ENCODE measurements around the gene SLIT3.

Gene SLIT3

DNA sequence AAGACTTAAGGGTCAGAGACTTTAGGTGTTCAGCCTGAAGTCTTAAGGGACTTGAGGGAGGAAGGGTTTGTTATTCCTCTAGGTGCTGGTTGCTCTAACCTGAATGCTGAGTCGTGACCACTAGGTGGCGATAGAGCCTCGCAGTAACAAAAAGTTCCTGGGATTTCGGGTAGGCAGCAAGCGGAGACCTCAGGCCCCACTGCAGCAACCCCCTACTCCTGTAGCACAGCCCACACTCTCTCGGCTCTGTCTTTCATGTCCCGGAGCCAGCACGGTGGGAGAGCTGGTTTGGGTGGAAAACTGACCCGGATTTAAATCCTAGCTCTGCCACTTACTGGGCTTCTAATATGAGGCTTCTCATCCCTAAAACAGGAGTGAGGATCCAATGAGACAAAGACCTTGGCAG is 621.4 kb downstream of the SLIT3 start:
- peak; percentile 66 for DNase-seq (ENCODE audit: low read depth)
- TF ChIP-seq, protein P1, sequence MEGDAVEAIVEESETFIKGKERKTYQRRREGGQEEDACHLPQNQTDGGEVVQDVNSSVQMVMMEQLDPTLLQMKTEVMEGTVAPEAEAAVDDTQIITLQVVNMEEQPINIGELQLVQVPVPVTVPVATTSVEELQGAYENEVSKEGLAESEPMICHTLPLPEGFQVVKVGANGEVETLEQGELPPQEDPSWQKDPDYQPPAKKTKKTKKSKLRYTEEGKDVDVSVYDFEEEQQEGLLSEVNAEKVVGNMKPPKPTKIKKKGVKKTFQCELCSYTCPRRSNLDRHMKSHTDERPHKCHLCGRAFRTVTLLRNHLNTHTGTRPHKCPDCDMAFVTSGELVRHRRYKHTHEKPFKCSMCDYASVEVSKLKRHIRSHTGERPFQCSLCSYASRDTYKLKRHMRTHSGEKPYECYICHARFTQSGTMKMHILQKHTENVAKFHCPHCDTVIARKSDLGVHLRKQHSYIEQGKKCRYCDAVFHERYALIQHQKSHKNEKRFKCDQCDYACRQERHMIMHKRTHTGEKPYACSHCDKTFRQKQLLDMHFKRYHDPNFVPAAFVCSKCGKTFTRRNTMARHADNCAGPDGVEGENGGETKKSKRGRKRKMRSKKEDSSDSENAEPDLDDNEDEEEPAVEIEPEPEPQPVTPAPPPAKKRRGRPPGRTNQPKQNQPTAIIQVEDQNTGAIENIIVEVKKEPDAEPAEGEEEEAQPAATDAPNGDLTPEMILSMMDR (conservative IDR thresholded peaks at IDR 0.05; ENCODE audit: low read length): peak; percentile 95
- no peak overlapping the region for H3K4me3 ChIP-seq (ENCODE audit: low read length)

DNA sequence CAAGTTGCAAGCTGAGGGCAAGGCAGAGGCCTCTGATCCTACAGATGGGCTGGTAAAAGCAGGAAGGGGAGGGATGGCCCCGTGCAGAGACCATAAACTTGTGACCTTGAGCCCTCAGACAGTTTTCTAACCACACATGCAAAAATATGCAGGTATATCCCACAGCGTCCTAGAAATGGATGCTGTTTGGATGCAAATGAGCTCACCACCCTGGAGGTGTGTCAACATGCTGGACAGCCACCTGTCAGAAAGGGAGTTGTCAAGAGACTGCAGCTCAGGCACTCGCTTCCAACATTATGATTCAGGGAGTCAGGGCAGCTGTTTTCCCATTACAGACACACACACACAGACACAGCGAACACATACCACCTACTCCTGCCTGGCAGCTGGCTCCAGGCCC is 624.4 kb downstream of the SLIT3 start:
- no peak for DNase-seq (ENCODE audit: low read depth)
- no peak overlapping the region for H3K4me3 ChIP-seq (ENCODE audit: low read length)
- TF ChIP-seq, protein P1 (conservative IDR thresholded peaks at IDR 0.05; ENCODE audit: low read length): no peak

DNA sequence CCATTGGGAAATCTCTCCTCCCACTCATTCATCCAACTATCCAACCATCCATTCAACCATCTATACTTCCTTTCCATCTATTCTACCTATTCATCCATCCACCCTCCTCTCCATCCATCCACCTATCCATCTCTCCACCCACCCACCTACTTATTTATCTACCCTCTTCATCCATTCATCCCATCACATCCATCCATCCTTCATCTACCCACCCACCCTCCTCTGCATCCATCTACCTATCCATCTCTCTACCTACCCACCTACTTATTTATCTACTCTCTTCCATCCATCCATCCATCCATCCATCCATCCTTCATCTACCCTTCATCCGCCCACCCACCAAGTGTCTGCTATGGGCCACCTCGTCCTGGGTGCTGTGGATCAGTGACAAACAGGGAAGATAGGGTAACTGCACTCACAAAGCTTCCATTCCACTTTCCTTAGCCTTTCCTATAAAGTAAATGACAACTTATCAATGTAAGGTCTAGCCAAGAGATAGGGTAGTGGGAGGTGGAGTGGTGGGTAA is 625.0 kb downstream of the SLIT3 start:
- H3K4me3 ChIP-seq (ENCODE audit: low read length): no peak overlapping the region
- DNase-seq (ENCODE audit: low read depth): no peak
- TF ChIP-seq, protein P1 (conservative IDR thresholded peaks at IDR 0.05; ENCODE audit: low read length): no peak

DNA sequence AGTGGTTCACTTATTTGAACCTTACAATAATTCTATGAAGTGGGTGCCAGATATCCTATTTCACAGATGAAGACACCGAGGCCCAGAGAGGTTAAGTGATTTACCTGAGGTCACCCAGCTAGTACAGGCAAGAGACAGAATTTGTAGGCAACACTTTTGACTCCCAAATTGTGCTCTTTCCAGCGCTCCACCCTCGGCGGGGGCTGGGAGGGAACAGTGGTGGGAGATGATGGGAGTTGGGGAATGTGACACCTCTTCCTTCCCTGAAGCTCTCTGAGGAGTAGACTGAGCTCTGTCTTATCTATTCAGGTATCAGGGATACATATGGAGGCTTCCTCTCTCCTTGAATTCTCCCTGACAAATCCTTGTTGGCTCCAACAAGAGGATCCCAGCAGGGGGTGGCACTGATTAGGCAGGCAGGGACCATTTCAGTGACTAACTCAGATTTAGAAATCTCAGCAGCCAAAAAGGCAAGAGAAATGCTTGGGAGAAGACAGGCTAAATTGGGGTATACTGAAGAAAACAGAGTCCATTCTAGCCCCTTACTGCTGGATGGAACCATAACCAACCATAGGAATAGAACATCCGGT is 626.0 kb downstream of the SLIT3 start:
- DNase-seq (ENCODE audit: low read depth): no peak
- TF ChIP-seq, protein P1 (conservative IDR thresholded peaks at IDR 0.05; ENCODE audit: low read length): no peak

DNA sequence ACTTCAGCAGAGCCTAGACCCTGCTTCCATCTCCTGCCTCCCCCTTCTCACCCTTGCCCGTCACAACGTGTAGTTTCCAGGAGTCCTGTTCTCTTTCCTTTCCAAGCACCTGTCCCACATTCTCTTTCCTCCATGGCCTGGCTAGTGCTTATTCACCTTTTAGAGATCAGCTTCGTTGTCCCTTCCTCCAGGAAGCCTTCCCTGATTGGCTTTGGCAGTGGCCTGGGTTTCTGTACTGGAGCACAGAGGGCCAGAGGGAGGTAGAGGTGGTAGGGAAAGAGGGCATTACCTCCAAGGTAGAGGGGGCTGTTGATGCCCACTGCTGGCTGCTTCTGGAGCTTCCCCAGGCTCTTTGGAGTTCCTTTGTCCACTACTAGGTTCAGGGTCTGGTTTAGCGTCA is 628.1 kb downstream of the SLIT3 start:
- H3K4me3 ChIP-seq (ENCODE audit: low read length): no peak overlapping the region
- TF ChIP-seq, protein P1 (conservative IDR thresholded peaks at IDR 0.05; ENCODE audit: low read length): no peak
- DNase-seq (ENCODE audit: low read depth): no peak

More for the DNA sequence above, 626.0 kb downstream of the SLIT3 start:
- H3K4me3 ChIP-seq (ENCODE audit: low read length): no peak overlapping the region

DNA sequence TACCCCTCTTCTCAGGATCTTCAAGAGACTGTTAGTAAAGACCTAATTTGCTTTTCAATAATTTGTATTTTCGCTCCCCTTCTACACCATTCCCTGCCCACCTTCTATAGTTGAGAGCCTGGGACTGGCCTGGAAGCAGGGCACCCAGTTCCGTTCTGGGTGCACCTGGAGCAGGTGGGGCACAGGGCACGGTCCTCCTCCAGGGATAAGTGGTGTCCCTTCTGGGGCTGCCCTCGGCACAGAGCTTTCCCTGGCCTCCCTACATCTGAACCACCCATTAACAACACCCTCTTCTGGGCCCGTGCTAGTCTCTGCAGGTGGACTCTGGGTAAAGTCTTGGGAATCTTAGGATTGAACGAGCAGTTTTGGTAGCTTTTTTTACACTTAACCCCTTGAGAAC is 628.9 kb downstream of the SLIT3 start:
- H3K4me3 ChIP-seq (ENCODE audit: low read length): no peak overlapping the region
- DNase-seq (ENCODE audit: low read depth): no peak
- TF ChIP-seq, protein P1 (conservative IDR thresholded peaks at IDR 0.05; ENCODE audit: low read length): no peak

DNA sequence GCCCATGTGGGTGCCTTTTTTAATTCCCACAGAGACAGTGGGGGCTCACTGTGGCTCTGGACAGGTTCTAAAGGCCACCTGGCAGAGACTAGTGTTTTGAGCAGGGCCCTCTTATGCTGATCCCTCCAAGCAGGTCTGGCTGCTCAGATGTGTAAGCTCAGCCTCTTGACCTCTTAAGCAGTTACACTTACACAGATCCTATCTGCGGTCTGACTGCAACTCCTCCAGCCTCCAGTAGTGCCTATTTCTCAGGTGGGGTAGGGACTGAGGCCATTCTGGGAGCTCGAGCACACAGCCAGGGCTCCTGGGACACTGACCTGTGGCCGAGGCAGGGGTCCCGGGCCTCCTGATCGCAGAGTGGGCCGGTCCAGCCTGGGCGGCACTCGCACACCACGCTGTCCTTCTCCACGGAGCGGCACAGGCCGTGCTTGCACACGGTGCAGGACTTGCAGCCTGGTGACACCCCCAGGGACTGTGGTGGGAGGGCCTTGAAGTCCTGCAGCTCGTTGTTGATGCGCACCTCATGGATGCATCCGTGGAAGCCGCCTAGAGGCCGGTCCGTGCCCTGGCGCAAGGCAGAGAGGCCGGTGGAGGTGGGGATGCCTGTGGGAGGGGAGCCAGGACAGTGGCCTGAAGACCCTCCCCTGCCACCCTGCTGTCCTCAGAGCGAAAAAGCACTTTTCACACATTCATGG is 629.9 kb downstream of the SLIT3 start:
- TF ChIP-seq, protein P1 (conservative IDR thresholded peaks at IDR 0.05; ENCODE audit: low read length): no peak
- H3K4me3 ChIP-seq (ENCODE audit: low read length): no peak overlapping the region
- no peak for DNase-seq (ENCODE audit: low read depth)
